H9 (cell line): ENCODE measurements around the gene PLA2G4D. TPM values are rescaled to one million over a fixed set of nuclear protein-coding genes. Genes with fewer than 3 reads are reported as not detected.

ENCODE experiments used
- DNase-seq: peaks from one replicate; pipeline ENCODE4 v3.0.0-alpha.2; 2017
- H2AFZ ChIP-seq: one replicate; pipeline ENCODE4 v1.6.1; 2013; ENCODE audit warnings: mild to moderate bottlenecking, low read length, control low read depth, moderate library complexity
- H2AK5ac ChIP-seq: 2 replicates; pipeline ENCODE4 v1.6.1; 2013; ENCODE audit warnings: low read length, control low read depth, mixed read lengths; ENCODE audit not compliant: insufficient read length
- H2BK120ac ChIP-seq: one replicate; pipeline ENCODE4 v1.6.1; 2013; ENCODE audit warnings: low read depth, mild to moderate bottlenecking, low read length, control low read depth, inconsistent platforms; ENCODE audit not compliant: poor library complexity, severe bottlenecking
- H2BK12ac ChIP-seq: 2 replicates; pipeline ENCODE4 v1.6.1; 2013; ENCODE audit warnings: low read length, control low read depth, mixed read lengths, low read depth; ENCODE audit not compliant: insufficient read length
- H2BK15ac ChIP-seq: 2 replicates; pipeline ENCODE4 v1.6.1; 2013; ENCODE audit warnings: low read depth, low read length, control low read depth
- H2BK20ac ChIP-seq: one replicate; pipeline ENCODE4 v1.6.1; 2013; ENCODE audit warnings: low read depth, mild to moderate bottlenecking, low read length, control low read depth, inconsistent platforms; ENCODE audit not compliant: poor library complexity, severe bottlenecking
- H2BK5ac ChIP-seq: 2 replicates; pipeline ENCODE4 v1.6.1; 2013; ENCODE audit warnings: low read length, control low read depth, mixed read lengths; ENCODE audit not compliant: insufficient read length
- H3K14ac ChIP-seq: 2 replicates; pipeline ENCODE4 v1.6.1; 2013; ENCODE audit warnings: low read length, control low read depth; ENCODE audit not compliant: insufficient read depth
- H3K18ac ChIP-seq: 2 replicates; pipeline ENCODE4 v1.6.1; 2013; ENCODE audit warnings: low read depth, mild to moderate bottlenecking, mixed read lengths, low read length, control low read depth; ENCODE audit not compliant: insufficient read length
- H3K23ac ChIP-seq: 2 replicates; pipeline ENCODE4 v1.6.1; 2013; ENCODE audit warnings: low read length, control low read depth, mixed read lengths, low read depth; ENCODE audit not compliant: insufficient read length
- H3K23me2 ChIP-seq: 2 replicates; pipeline ENCODE4 v1.6.1; 2013; ENCODE audit warnings: low read depth, mild to moderate bottlenecking, mixed read lengths, low read length, control low read depth; ENCODE audit not compliant: insufficient read length, poor library complexity, severe bottlenecking
- H3K27ac ChIP-seq: 2 replicates; pipeline ENCODE4 v1.5.1; 2013; ENCODE audit warnings: low read length, control low read depth, mixed read lengths, low read depth; ENCODE audit not compliant: insufficient read length
- H3K27me3 ChIP-seq: 2 replicates; pipeline ENCODE4 v1.6.1; 2013; ENCODE audit warnings: low read length, control low read depth, inconsistent platforms; ENCODE audit not compliant: insufficient read depth
- H3K4ac ChIP-seq: 2 replicates; pipeline ENCODE4 v1.6.1; 2013; ENCODE audit warnings: low read depth, mild to moderate bottlenecking, control low read depth, inconsistent platforms, low read length, moderate library complexity
- H3K4me1 ChIP-seq: 2 replicates; pipeline ENCODE4 v1.6.1; 2013; ENCODE audit warnings: low read length, control low read depth, inconsistent platforms; ENCODE audit not compliant: insufficient read depth
- H3K4me2 ChIP-seq: 2 replicates; pipeline ENCODE4 v1.6.1; 2013; ENCODE audit warnings: low read length, control low read depth, mixed read lengths; ENCODE audit not compliant: insufficient read length, insufficient read depth
- H3K56ac ChIP-seq: 2 replicates; pipeline ENCODE4 v1.6.1; 2013; ENCODE audit warnings: low read depth, mild to moderate bottlenecking, mixed read lengths, low read length, control low read depth; ENCODE audit not compliant: insufficient read length
- H3K79me1 ChIP-seq: 2 replicates; pipeline ENCODE4 v1.6.1; 2013; ENCODE audit warnings: low read depth, mild to moderate bottlenecking, moderate library complexity, low read length, control low read depth, inconsistent platforms; ENCODE audit not compliant: insufficient read depth, poor library complexity, severe bottlenecking
- H3K79me2 ChIP-seq: 2 replicates; pipeline ENCODE4 v1.6.1; 2013; ENCODE audit warnings: low read length, control low read depth, inconsistent platforms; ENCODE audit not compliant: insufficient read depth
- H3K9ac ChIP-seq: 2 replicates; pipeline ENCODE4 v1.6.1; 2013; ENCODE audit warnings: low read length, control low read depth, mixed read lengths; ENCODE audit not compliant: insufficient read length; ENCODE audit errors: extremely low read depth
- H3K9me3 ChIP-seq: one replicate; pipeline ENCODE4 v1.6.1; 2013; ENCODE audit warnings: low read depth, low read length, inconsistent platforms; ENCODE audit not compliant: control insufficient read depth
- H3T11ph ChIP-seq: one replicate; pipeline ENCODE4 v1.6.1; 2013; ENCODE audit warnings: mild to moderate bottlenecking, low read length, control low read depth, inconsistent platforms
- H4K20me1 ChIP-seq: one replicate; pipeline ENCODE4 v1.6.1; 2013; ENCODE audit not compliant: control insufficient read depth, insufficient read length, insufficient read depth
- H4K5ac ChIP-seq: 2 replicates; pipeline ENCODE4 v1.6.1; 2013; ENCODE audit warnings: low read depth, mild to moderate bottlenecking, mixed read lengths, low read length, control low read depth; ENCODE audit not compliant: insufficient read length
- H4K8ac ChIP-seq: replicated peaks from 2 replicates; pipeline ENCODE4 v1.6.1; 2013; ENCODE audit warnings: low read length, control low read depth, mixed read lengths, low read depth; ENCODE audit not compliant: insufficient read length
- H4K91ac ChIP-seq: 2 replicates; pipeline ENCODE4 v1.6.1; 2013; ENCODE audit warnings: low read depth, mild to moderate bottlenecking, moderate library complexity, mixed read lengths, low read length, control low read depth; ENCODE audit not compliant: insufficient read length
- H3K27ac Mint-ChIP-seq, 3 experiments: 2 replicates in 2 of 3; 3 replicates in 1 of 3; pipeline ENCODE4 v1.8.0; 2020 to 2021; ENCODE audit warnings: mixed read lengths in 3 of 3, mild to moderate bottlenecking in 1 of 3, moderate library complexity in 1 of 3
- H3K27me3 Mint-ChIP-seq: 2 replicates; pipeline ENCODE4 v1.8.0; 2021; ENCODE audit warnings: low read depth, mild to moderate bottlenecking, moderate library complexity, mixed read lengths
- H3K36me3 Mint-ChIP-seq, 3 experiments: 2 replicates in 2 of 3; 3 replicates in 1 of 3; pipeline ENCODE4 v1.8.0; 2020 to 2021; ENCODE audit warnings: low read depth in 3 of 3, mixed read lengths in 3 of 3; ENCODE audit not compliant: insufficient read depth in 1 of 3
- H3K4me1 Mint-ChIP-seq, 2 experiments: 2 replicates each; pipeline ENCODE4 v1.8.0; 2020; ENCODE audit warnings: mixed read lengths in 2 of 2
- H3K4me3 Mint-ChIP-seq, 2 experiments: 2 replicates in 1 of 2; 3 replicates in 1 of 2; pipeline ENCODE4 v1.8.0; 2020 to 2021; ENCODE audit warnings: mild to moderate bottlenecking in 2 of 2, mixed read lengths in 2 of 2, moderate library complexity in 1 of 2
- H3K9me3 Mint-ChIP-seq, 2 experiments: 2 replicates in 1 of 2; 3 replicates in 1 of 2; pipeline ENCODE4 v1.8.0; 2020; ENCODE audit warnings: mild to moderate bottlenecking in 2 of 2, mixed read lengths in 2 of 2, moderate library complexity in 1 of 2
- CTCF ChIP-seq: fragments of 200-600 bp; sonication (generic); conservative IDR thresholded peaks from 3 replicates; pipeline ENCODE4 v1.8.0; 2021; ENCODE audit warnings: antibody characterized with exemption, mild to moderate bottlenecking
- WGBS: extraction: QIAGEN DNeasy Blood & Tissue Kit; methylation state at CpG from one replicate; pipeline ENCODE4 v1.1.7; 2013; ENCODE audit warnings: missing lambda C conversion rate, low lambda C conversion rate, mixed read lengths; ENCODE audit not compliant: insufficient read length; ENCODE audit errors: extremely low coverage; 5-methylcytosine and 5-hydroxymethylcytosine counted together
- total RNA-seq: library from RNA; stranded (reverse); gene quantifications from 2 replicates; pipeline ENCODE4 v1.2.1, GENCODE V29; 2021

PLA2G4D gene
- total RNA-seq, 1 experiment from 2014 or later = 0.33 TPM

DNA sequence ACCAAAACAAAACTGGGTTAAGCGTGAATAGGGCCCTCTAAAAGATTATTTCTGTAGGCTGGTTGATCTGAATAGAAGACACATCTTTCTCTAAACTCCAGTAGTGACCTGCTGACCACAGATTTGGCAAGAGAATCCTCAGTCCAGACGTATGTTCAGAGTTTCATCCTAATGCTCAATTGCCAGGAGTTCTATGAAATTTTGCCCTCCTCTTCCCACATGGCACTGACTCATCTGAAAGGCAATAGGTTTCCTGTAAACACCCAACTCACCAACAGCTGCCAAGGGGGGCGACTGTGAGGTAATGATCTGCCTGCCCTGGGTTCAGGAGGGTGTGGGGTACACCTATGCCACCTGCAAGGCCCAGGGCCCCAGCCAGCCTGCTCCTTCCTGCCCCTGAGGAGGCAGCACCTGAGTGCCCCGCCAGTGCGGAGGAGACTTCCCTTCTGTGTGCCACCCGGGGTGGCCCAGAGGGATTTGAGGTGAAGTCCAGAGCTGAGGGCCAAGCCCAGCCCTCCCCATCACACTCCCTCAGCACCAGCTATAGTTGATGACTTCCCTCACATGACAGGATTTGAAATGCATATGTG lies 8.4 kb upstream of the PLA2G4D start:
- Histone ChIP-seq H3K27me3 (no peaks in the 10 kb centered on the region; the same call in 1 of the 2 replicates), H2AFZ (no peak overlapping the region), H3K23me2 (no peaks in the 10 kb centered on the region), H3K56ac (no peak overlapping the region), H3K4ac (no peak overlapping the region), H2BK15ac (no peak overlapping the region), H3K79me1 (no peaks in the 10 kb centered on the region), H2BK12ac (no peak overlapping the region), H4K5ac (no peak overlapping the region), H2BK5ac (no peak overlapping the region), H2BK20ac (no peak overlapping the region), H4K8ac (no peak overlapping the region), H2BK120ac (no peak overlapping the region), H3T11ph (no peak overlapping the region), H3K4me1 (no peaks in the 10 kb centered on the region), H3K4me2 (no peak overlapping the region), H3K79me2 (no peaks in the 10 kb centered on the region), H3K18ac (no peak overlapping the region), H4K20me1 (no peaks in the 10 kb centered on the region), H2AK5ac (no peak overlapping the region), H4K91ac (no peak overlapping the region), H3K27ac (no peak overlapping the region), H3K9me3 (no peaks in the 10 kb centered on the region), H3K14ac (no peak overlapping the region), H3K9ac (no peak overlapping the region), H3K23ac (no peak overlapping the region)
- no peak overlapping the region for H3K4me3 Mint-ChIP-seq
- H3K9me3 Mint-ChIP-seq = no peaks in the 10 kb centered on the region
- no peaks in the 10 kb centered on the region; a peak in 1 of 7 replicates for H3K36me3 Mint-ChIP-seq
- no peaks in the 10 kb centered on the region for H3K4me1 Mint-ChIP-seq
- no peak for TF ChIP-seq CTCF
- WGBS = no CpG with 5 or more reads among the region's 6 CpGs
- no peaks in the 10 kb centered on the region for H3K27me3 Mint-ChIP-seq
- no peak overlapping the region for H3K27ac Mint-ChIP-seq
- DNase-seq = no peak
